NCI-H524 treated with DMSO at 0.1 percent for 48 hours (cell line): ENCODE data around the gene CENPB.
"Not testable (repeated sequence)": the region's sequence is repeated elsewhere in the genome, so short reads cannot be mapped to it uniquely, and the experiment has no call there.

ENCODE experiments used
- DNase-seq: peaks from one replicate; lab custom pipeline; 2025; lab: John Stamatoyannopoulos, UW

The CENPB gene

DNA sequence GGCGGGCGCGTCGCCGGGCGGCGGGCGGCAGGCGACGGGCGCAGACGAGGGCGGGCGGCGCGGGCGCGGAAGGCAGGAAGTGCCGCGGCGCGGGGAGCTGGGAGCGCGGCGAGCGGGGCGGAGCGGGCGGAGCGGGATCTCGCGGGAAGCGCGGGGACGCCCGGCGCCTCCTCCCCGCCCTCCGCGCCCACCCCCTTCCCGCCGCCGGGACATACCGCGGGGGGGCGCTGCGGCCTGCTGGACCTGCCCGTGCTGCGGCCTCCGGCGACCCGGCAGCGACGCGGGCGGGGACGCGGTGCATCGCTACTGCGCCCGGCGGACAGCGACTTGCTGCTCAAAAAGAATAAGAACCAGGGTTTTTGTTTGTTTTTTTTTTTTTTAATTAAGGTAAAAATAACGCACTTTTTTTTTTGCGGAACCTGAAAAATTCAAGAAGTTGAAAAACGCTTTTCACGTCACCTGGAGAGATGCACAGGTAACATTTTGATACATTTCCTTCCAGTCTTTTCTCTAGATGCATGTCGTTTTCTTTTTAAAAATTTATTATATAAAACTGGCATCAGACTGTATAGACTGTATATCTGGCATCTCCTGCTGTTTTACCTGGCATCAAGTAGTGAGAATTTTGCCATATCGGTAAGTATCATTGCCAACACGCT lies at the start of gene CENPB:
TSS of gene CENPB (minus strand) at position 76 of the 659 bp plus-strand sequence. CDS start 257 bp downstream, outside the sequence.
- DNase-seq: no peak

- DNase-seq: no peak
Observed at GRCh38 chr20:3836132-3836531, 49.6 kb upstream of the CENPB start.

GRCh38 chr20:3829891-3830290 lies 43.4 kb upstream of the CENPB start:
- DNase-seq: not testable (repeated sequence)

GRCh38 chr20:3828798-3829197 lies 42.3 kb upstream of the CENPB start:
- no peak for DNase-seq

- DNase-seq: no peak
Observed at GRCh38 chr20:3826420-3826819, 39.9 kb upstream of the CENPB start.

DNA sequence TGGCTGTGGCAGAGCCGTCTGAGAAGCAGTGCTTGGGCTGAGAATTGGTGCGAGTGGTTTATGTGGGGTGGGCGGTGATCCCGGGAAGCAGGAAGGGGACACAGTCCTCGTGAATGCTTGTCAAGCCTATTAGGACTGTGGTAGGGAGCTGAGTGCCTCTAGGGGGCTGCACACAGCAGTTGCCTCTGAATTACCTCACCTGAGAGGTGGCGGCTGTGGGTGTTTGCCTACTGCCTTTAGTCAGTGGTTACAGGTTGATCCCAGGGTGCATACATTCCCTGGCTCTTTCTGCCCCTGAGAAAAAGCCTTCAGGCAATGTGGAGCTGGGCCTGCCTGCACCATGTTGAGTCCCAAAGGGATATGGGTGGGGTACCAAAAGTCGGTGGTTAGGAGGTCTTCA lies 39.0 kb upstream of the CENPB start:
- DNase-seq: no peak

- no peak for DNase-seq
Observed at GRCh38 chr20:3823881-3824280, 37.3 kb upstream of the CENPB start.

GRCh38 chr20:3821996-3822395 lies 35.5 kb upstream of the CENPB start:
- DNase-seq: no peak

GRCh38 chr20:3820901-3821727 lies 34.6 kb upstream of the CENPB start:
- no peak for DNase-seq

DNA sequence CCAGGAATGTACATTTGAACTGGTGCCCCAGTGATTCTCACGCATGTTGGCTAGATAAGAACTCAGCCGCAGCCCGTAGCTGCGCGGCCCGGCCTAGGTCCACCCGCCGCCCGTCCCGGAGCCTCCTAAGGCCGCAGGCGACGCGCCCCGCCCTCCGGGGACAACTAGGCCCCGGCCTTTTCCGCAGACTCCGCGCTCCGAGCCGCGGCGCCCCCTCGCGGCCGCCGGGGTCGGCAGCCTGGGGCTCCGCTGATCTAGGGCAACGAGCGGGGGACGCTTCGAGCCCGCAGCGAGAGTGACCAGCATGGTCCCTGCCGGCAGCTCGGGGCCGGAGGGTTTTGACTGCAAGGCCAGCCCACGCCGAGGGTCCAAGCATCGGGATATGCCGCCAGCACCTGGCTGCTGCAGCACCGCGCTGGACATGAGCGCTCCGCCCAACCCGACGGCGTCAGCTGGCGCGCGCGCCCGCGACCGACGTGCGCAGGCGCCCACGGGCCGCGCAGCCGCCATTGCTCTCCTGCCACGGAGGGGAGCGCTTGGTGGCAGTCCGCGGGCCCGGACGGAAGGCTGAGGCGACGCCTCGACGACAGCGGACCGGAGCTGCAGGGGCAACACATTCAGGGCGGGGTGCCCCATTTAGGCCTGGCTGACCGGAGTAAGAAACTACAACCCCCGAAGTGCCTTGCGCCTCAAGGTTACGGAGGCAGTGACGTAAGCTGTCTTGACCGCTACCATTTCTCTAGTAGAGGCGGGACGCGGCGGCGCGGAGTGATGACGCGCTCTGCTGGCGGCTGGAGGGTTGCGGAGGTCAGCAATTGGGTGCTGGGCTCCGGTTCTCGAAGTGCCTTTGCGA lies 33.7 kb upstream of the CENPB start, which contains the start of gene AP5S1:
TSS of gene AP5S1 (plus strand) at position 500 of the 853 bp plus-strand sequence. CDS start 1,571 bp downstream, outside the sequence.
- peak; percentile 66 for DNase-seq

DNA sequence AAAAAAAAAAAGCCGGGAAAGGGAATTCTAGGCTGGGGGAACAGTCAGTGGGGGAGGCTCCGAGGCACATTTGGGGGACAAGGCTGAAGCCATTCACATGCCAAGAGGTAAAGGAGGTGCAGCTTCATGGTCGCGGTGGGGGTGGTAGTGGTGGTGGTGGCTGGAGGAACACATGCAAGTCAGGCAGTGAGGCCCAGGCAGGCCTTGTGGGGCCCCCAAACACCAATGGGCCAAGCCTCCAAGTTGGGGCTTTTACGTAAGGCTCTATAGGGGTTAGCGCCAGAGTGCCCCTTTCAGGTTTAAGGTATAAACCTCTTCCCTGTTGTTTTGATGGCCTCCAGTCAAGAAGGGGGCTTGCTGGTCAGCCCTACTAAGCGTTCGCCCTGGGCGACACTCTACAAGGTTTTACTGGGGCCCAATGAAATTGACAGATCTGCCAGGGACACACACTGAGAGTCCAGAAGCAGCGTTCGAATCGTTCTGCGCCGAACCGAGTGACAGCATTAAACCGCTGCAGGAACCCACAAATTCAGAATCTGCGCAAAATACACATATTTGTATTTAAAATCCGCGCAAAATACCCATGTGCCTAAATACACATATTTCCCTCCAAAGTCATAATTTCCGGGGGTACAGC lies 33.0 kb upstream of the CENPB start:
- DNase-seq: no peak

DNA sequence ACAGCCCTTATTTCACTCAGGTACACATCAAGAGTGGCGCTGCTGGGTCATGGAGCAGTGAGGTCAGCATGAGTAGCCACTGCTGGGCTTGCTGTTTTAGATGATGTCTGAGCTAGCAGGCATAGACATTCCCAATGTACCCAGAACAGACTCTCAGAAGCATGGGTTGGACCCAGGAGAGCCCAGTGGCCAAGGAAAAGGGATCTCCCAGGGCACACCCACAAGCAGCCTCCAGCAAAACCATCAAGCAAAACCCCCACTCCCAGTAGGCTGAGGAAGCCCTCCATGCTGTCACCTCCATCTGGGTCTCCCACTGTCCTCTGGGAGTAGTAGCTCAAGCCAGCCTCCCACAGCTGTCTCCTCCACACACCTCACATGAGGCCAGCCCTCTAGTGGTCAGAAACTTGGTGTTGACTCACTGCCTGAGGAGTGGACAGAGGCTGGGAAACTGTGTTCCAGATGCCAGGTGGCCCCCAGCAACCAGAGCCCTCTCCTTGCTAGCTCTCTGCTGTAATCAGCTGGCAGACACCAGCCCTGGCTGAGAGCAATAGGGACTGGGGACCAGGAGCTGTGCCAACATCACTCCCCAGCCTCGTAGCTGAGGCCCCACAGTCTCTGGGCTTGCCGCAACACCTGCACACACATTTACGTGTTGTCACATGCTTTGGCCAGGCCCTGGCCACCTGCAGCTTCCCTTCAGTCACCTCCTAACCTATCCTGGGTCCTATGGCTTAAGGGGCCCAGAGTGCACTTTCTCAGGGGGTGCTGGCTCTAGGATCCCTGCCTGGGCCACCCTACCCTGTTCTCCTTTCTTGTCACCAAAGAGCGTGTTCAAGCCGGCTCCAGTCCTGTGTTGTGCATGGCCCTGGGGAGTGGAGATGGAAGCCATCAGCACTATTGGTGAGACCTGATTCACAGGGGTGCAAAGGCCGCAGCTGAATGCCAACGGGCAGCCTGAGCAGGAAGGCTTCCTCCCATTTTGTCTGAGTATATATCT lies 31.9 kb upstream of the CENPB start:
- peak; percentile 70 for DNase-seq

DNA sequence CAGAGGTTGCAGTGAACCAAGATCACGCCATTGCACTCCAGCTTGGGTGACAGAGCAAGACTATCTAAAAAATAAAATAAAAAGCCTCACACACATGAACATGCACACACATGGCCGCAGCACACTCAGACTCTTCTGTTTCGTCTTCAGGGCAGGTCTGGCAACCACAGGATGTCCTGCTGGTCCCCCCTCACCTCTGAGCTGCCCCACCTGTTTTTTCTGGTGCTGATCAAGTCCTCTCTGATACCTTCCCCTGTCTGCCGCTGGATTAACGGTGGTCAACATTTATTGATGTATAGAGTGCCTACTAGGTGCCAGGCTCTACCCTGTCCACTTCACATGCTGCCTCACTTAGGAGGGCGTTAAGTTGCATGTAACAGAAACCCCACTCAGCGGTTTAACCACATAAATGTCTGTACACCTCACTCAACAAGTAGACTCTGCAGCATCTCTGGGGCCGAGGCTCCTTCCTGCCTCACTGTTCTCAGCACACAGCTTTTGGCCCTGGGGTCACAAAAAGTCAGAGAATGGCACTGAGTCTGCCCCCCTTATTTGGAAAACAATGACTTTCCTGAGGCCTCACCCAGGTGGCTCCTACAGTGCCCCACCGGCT lies 29.3 kb upstream of the CENPB start:
- DNase-seq: no peak

DNA sequence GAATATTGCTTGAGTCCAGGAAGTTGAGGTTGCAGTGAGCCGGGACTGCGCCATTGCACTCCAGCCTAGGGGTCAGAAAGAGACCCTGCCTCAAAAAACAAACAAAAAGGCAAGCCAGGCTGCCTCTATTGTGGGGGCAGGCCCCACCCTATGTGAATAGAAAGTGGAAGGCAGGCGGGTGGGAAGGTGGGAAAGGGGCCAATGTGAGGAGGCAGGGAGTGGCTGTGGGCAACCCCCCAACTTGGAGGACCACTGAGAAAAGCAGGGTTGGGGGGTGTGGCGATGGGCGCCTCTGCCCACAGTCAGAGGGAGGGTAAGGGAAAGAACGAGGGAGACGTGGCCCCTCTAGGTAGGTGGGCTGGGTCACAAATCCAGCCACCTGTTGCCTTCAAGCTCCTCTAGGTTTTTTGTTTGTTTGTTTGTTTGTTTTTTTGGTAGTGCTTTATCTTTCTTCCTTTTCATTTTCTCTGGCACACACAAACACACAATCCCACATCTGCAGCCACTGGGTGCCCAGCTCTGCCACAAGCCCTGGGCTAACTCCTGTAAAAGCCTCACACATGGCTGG lies 28.5 kb upstream of the CENPB start:
- DNase-seq: no peak

- no peak for DNase-seq
Observed at GRCh38 chr20:3813848-3814581, 27.5 kb upstream of the CENPB start.

DNA sequence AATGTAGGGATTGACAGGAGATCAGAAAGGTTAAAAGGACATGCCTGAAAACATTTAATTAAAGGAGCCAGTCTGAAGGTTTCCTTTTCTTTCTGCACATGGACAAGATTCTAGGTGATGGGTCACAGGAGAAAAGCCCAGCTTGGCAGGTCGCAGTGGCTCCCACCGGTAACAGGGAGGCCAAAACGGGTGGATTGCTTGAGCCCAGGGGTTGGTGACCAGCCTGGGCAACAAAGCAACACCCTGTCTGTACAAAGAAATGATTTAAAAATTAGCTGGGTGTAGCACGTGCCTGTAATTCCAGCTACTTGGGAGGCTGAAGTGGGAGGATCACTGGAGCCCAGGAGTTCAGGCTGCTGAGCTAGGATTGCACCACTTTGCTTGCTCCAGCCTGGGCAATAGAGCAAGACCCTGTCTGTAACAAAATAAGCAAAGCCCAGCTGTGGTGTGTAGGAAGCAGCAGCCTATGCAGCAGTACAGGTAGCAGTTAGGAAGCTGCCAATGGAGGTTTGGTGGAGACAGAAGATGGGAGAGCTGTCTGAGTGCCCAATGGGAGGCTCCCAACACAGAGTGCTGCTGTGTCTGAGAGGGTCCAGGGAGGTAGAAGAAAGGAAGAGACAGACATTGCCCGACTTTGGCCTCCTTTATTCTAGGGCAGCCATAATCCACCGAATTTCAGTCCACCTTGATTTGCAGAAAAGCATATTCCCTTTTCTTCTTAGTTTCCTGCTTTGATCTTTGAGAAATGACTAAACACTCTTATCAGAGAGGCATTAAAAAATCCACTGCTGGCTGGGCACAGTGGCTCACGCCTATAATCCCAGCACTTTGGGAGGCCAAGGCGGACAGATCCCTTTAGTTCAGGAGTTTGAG lies 26.7 kb upstream of the CENPB start:
- no peak for DNase-seq

DNA sequence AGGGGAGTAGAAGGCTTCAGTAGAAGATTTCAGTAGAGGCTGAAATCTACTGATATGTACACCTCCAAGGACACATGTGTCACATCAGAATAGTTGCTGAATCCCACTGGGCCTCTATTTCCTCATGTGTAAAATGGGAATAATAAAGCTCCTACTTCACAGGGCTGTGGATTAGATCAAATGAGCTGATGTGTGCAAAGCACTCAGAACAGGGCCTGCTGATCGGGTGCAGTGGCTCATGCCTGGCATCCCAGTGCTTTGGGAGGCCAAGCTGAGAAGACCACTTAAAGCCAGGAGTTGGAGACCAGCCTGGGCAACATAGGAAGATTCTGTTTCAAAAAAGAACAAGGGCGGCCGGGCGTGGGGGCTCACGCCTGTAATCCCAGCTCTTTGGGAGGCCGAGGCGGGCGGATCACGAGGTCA lies 25.7 kb upstream of the CENPB start:
- no peak for DNase-seq
